OCI-LY7 (cell line): Measurements from ENCODE around the gene SERPINH1. TPM values are rescaled to one million over a fixed set of nuclear protein-coding genes. Genes with fewer than 3 reads are reported as not detected.

Experiments
- BruUV-seq: library from RNA; stranded (reverse); fragments of 400-500 nt; replicated peaks from 2 replicates; lab custom pipeline; 2021; lab: Mats Ljungman, UMichigan
- CTCF ChIA-PET: fragments of 300-600 bp; sonication (Branson Sonifier 250); formaldehyde crosslinking; loops from one replicate; lab custom pipeline; 2022; ENCODE audit warnings: antibody characterized with exemption; ENCODE audit not compliant: unreplicated experiment; lab: Charles Lee
- POLR2A ChIA-PET: fragments of 300-600 bp; sonication (Branson Sonifier 250); formaldehyde crosslinking; loops from one replicate; lab custom pipeline; 2022; ENCODE audit warnings: antibody characterized with exemption; lab: Charles Lee
- DNase-seq: peaks from one replicate; pipeline ENCODE4 v3.0.0-alpha.2; 2015; ENCODE audit warnings: low spot score
- H2AFZ ChIP-seq: fragments of 200-600 bp; sonication (generic), shearing (Covaris generic); 2 replicates; pipeline ENCODE4 v1.6.1; 2014; ENCODE audit warnings: mild to moderate bottlenecking, antibody characterized with exemption, low read length, moderate library complexity
- H3K27ac ChIP-seq: fragments of 200-600 bp; sonication (generic); 2 replicates; pipeline ENCODE4 v1.5.1; 2014; ENCODE audit warnings: mixed run types, low read depth, mild to moderate bottlenecking, moderate library complexity, low read length, inconsistent platforms; ENCODE audit not compliant: poor library complexity, severe bottlenecking
- H3K36me3 ChIP-seq: fragments of 200-600 bp; sonication (generic); 2 replicates; pipeline ENCODE4 v1.6.1; 2014; ENCODE audit warnings: mild to moderate bottlenecking, antibody characterized with exemption, low read length, moderate library complexity, mixed read lengths; ENCODE audit not compliant: insufficient read depth
- H3K4me1 ChIP-seq: fragments of 200-600 bp; sonication (generic); 2 replicates; pipeline ENCODE4 v1.5.1; 2014; ENCODE audit warnings: mild to moderate bottlenecking, low read length; ENCODE audit not compliant: insufficient read depth, poor library complexity, severe bottlenecking
- H3K4me2 ChIP-seq: fragments of 200-600 bp; sonication (generic); 2 replicates; pipeline ENCODE4 v1.6.1; 2014; ENCODE audit warnings: mild to moderate bottlenecking, low read length
- H3K4me3 ChIP-seq: fragments of 200-600 bp; sonication (generic); 2 replicates; pipeline ENCODE4 v1.5.1; 2014; ENCODE audit warnings: mild to moderate bottlenecking, low read depth, low read length; ENCODE audit not compliant: poor library complexity, severe bottlenecking
- H3K79me2 ChIP-seq: fragments of 200-600 bp; sonication (generic); 2 replicates; pipeline ENCODE4 v1.6.1; 2016; ENCODE audit warnings: low read depth, mild to moderate bottlenecking, low read length, moderate library complexity, mixed read lengths; ENCODE audit not compliant: insufficient read depth
- H3K9me2 ChIP-seq: fragments of 200-600 bp; sonication (generic); 2 replicates; pipeline ENCODE4 v1.6.1; 2016; ENCODE audit warnings: mild to moderate bottlenecking, low read length, mixed read lengths; ENCODE audit not compliant: insufficient read depth
- H3K9me3 ChIP-seq: fragments of 200-600 bp; sonication (generic); 2 replicates; pipeline ENCODE4 v1.6.1; 2014; ENCODE audit warnings: mild to moderate bottlenecking, mixed run types, low read length, mixed read lengths
- H4K20me1 ChIP-seq: fragments of 200-600 bp; sonication (generic); 2 replicates; pipeline ENCODE4 v1.6.1; 2014; ENCODE audit warnings: mild to moderate bottlenecking, antibody characterized with exemption, low read length, moderate library complexity, mixed read lengths; ENCODE audit not compliant: insufficient read depth
- EZH2phosphoT487 ChIP-seq: fragments of 200-600 bp; sonication (generic); IDR thresholded peaks from 2 replicates; pipeline ENCODE4 v1.6.1; 2018; ENCODE audit warnings: low read depth, borderline replicate concordance, mild to moderate bottlenecking, mixed run types, antibody characterized with exemption, low read length, moderate library complexity, mixed read lengths
- intact Hi-C: fragments of 100-400 bp; cut with micrococcal nuclease; formaldehyde crosslinking; loops from one replicate; pipeline ENCODE4 v1.10.0; 2022; ENCODE audit not compliant: unreplicated experiment
- total RNA-seq, 2 experiments: library from RNA; depleted of rRNA in 1 of 2; stranded (reverse); fragments of >200 nt in 1 of 2; shearing (Covaris generic) in 1 of 2; gene quantifications; 2 replicates each; pipeline ENCODE4 v1.2.3, GENCODE V29; 2014 to 2022
- TF ChIP-seq, protein P1 (sequence below): fragments of 200-600 bp; sonication (generic); conservative IDR thresholded peaks from 2 replicates; pipeline ENCODE4 v1.5.1; 2014; ENCODE audit warnings: mild to moderate bottlenecking, antibody characterized with exemption, low read length, moderate library complexity, mixed read lengths

SERPINH1 gene
- total RNA-seq, 2 experiments from 2014 or later, result not detected

DNA sequence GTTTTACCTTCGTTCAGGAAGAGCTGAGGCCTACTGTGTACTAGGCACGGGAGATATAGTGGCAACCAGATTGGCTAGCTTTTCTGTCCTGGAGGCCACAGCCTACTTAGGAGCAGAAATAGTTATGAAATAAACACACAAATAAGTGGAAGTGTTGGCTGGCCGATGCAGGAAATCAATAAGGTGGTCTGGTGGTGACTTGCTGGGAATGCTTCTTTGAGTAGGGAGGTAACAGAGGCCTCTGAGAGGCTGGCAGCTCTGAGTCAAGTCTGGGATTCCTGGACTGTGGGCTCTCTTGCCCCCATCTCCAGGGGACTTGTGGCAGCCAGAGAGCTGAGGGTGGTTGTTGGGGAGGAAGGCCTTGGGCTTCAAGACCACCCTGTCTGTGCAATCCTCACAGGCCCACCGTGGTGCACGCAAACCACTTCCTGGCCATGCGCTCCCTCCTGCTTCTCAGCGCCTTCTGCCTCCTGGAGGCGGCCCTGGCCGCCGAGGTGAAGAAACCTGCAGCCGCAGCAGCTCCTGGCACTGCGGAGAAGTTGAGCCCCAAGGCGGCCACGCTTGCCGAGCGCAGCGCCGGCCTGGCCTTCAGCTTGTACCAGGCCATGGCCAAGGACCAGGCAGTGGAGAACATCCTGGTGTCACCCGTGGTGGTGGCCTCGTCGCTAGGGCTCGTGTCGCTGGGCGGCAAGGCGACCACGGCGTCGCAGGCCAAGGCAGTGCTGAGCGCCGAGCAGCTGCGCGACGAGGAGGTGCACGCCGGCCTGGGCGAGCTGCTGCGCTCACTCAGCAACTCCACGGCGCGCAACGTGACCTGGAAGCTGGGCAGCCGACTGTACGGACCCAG lies 4.1 kb downstream of the SERPINH1 start:
- Histone ChIP-seq H2AFZ (no peak overlapping the region), H3K9me3 (no peaks in the 10 kb centered on the region), H3K36me3 (no peaks in the 10 kb centered on the region), H3K79me2 (no peaks in the 10 kb centered on the region), H4K20me1 (no peaks in the 10 kb centered on the region), H3K4me2 (no peak overlapping the region), H3K4me1 (no peaks in the 10 kb centered on the region), H3K4me3 (no peak overlapping the region), H3K27ac (no peak overlapping the region), H3K9me2 (no peaks in the 10 kb centered on the region)
- DNase-seq, result no peak
- TF ChIP-seq EZH2phosphoT487, result no peak
- TF ChIP-seq, protein P1, sequence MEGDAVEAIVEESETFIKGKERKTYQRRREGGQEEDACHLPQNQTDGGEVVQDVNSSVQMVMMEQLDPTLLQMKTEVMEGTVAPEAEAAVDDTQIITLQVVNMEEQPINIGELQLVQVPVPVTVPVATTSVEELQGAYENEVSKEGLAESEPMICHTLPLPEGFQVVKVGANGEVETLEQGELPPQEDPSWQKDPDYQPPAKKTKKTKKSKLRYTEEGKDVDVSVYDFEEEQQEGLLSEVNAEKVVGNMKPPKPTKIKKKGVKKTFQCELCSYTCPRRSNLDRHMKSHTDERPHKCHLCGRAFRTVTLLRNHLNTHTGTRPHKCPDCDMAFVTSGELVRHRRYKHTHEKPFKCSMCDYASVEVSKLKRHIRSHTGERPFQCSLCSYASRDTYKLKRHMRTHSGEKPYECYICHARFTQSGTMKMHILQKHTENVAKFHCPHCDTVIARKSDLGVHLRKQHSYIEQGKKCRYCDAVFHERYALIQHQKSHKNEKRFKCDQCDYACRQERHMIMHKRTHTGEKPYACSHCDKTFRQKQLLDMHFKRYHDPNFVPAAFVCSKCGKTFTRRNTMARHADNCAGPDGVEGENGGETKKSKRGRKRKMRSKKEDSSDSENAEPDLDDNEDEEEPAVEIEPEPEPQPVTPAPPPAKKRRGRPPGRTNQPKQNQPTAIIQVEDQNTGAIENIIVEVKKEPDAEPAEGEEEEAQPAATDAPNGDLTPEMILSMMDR, result no peak
- POLR2A ChIA-PET, result no interaction called here
- CTCF ChIA-PET, result no interaction called here
- no TSS peak for BruUV-seq
- intact Hi-C loops, result no loop called here

DNA sequence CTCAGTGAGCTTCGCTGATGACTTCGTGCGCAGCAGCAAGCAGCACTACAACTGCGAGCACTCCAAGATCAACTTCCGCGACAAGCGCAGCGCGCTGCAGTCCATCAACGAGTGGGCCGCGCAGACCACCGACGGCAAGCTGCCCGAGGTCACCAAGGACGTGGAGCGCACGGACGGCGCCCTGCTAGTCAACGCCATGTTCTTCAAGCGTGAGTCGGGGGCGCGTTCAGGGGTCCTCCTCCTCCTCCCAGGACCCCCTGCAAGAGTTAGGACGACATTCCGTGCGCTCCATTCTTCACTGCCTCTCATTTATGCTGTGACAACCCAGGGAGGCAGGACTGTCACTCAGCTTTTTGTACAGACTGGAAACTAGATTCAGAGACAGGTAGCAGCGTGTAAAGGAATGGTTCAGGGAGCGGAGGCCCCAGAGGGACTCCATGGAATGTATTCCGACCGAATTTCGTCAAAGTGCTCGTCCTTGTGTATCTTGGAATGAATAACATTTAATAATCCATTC lies 4.8 kb downstream of the SERPINH1 start:
- H3K4me1 ChIP-seq, result no peaks in the 10 kb centered on the region
- H3K27ac ChIP-seq, result no peak overlapping the region
- H3K36me3 ChIP-seq, result no peaks in the 10 kb centered on the region
- no peaks in the 10 kb centered on the region for H3K79me2 ChIP-seq
- ChIA-PET CTCF (no interaction called here), POLR2A (no interaction called here)
- BruUV-seq, result no TSS peak
- TF ChIP-seq, protein P1, result no peak
- no peak for TF ChIP-seq EZH2phosphoT487
- no peak for DNase-seq
- H3K9me2 ChIP-seq, result no peaks in the 10 kb centered on the region
- H2AFZ ChIP-seq, result no peak overlapping the region
- intact Hi-C loops, result no loop called here
- H3K4me3 ChIP-seq, result no peak overlapping the region
- H4K20me1 ChIP-seq, result no peaks in the 10 kb centered on the region
- no peak overlapping the region for H3K4me2 ChIP-seq
- H3K9me3 ChIP-seq, result no peaks in the 10 kb centered on the region

DNA sequence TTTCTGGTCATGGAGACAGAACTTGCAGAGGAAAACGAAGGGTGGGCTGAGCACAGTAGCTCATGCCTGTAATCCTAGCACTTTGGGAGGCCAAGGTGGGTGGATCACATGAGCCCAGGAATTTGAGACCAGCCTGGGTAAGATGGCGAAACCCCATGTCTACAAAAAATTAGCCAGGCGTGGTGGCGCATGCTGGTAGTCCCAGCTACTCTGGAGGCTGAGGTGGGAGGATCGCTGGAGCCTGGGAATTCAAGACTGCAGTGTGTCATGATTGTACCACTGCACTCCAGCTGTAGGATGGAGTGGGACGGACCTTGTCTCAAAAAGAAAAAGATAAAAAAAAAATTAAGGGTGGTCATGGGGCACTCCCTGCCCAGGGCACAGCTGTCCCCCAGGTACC lies 5.9 kb downstream of the SERPINH1 start:
- no peak overlapping the region for H3K4me2 ChIP-seq
- no peaks in the 10 kb centered on the region for H3K9me2 ChIP-seq
- H4K20me1 ChIP-seq, result no peaks in the 10 kb centered on the region
- TF ChIP-seq, protein P1, result no peak
- no peak for TF ChIP-seq EZH2phosphoT487
- POLR2A ChIA-PET, result no interaction called here
- DNase-seq, result no peak
- no peaks in the 10 kb centered on the region for H3K79me2 ChIP-seq
- intact Hi-C loops, result no loop called here
- no TSS peak for BruUV-seq
- H3K9me3 ChIP-seq, result no peaks in the 10 kb centered on the region
- no peaks in the 10 kb centered on the region for H3K36me3 ChIP-seq
- no peak overlapping the region for H2AFZ ChIP-seq
- H3K27ac ChIP-seq, result no peak overlapping the region
- H3K4me3 ChIP-seq, result no peak overlapping the region
- H3K4me1 ChIP-seq, result no peaks in the 10 kb centered on the region
- CTCF ChIA-PET, result no interaction called here
